Naive thymus-derived CD8-positive, alpha-beta T cell (primary cell): ENCODE data around the gene IRF7. TPM values are rescaled to one million over a fixed set of nuclear protein-coding genes. Genes with fewer than 3 reads are reported as not detected.

Source experiments
- ATAC-seq, 2 donors: fragments of 150-1000 bp; cut with Tn5 transposase in 1 of 2; sonication (Bioruptor Pico), chemical (Tn5 transposase) in 1 of 2; 1 replicate in 1 of 2; 2 replicates in 1 of 2; pipeline ENCODE4 v1.10.0; 2021; ENCODE audit warnings: mild to moderate bottlenecking in 2 of 2, moderate library complexity in 2 of 2
- POLR2A ChIA-PET: fragments of 350-600 bp; sonication (Branson Sonifier 250); formaldehyde crosslinking; loops from one replicate; lab custom pipeline; 2021; ENCODE audit warnings: antibody characterized with exemption; lab: Charles Lee
- DNase-seq, 10 donors: peaks; one replicate each; pipeline versions ENCODE4 v3.0.0 to v3.0.0-alpha.2; 2020 to 2022
- H3K27ac Mint-ChIP-seq, 10 donors: one replicate each; pipeline ENCODE4 v1.8.0; 2020 to 2022; ENCODE audit warnings: mild to moderate bottlenecking in 10 of 10, mixed read lengths in 10 of 10, moderate library complexity in 4 of 10, inconsistent platforms in 1 of 10
- H3K27me3 Mint-ChIP-seq, 5 donors: one replicate each; pipeline ENCODE4 v1.8.0; 2021 to 2022; ENCODE audit warnings: mixed read lengths in 5 of 5
- H3K36me3 Mint-ChIP-seq, 3 donors: one replicate each; pipeline ENCODE4 v1.8.0; 2020 to 2022; ENCODE audit warnings: mixed read lengths in 3 of 3, mild to moderate bottlenecking in 2 of 3, inconsistent platforms in 1 of 3
- H3K4me1 Mint-ChIP-seq, 4 donors: one replicate each; pipeline ENCODE4 v1.8.0; 2021 to 2022; ENCODE audit warnings: mixed read lengths in 4 of 4
- H3K4me3 Mint-ChIP-seq, 10 donors: one replicate each; pipeline ENCODE4 v1.8.0; 2020 to 2022; ENCODE audit warnings: mild to moderate bottlenecking in 10 of 10, mixed read lengths in 10 of 10, moderate library complexity in 6 of 10, inconsistent platforms in 1 of 10
- H3K9me3 Mint-ChIP-seq, 9 donors: one replicate each; pipeline ENCODE4 v1.8.0; 2020 to 2022; ENCODE audit warnings: mixed read lengths in 9 of 9, mild to moderate bottlenecking in 3 of 9, inconsistent platforms in 1 of 9, moderate library complexity in 1 of 9
- polyA plus RNA-seq, 3 donors: library from polyadenylated mRNA; unstranded; fragments of 300-500 nt; fragmentation: Illumina TruSeq; gene quantifications; one replicate each; pipeline ENCODE4 v1.2.3, GENCODE V29; 2021
- total RNA-seq, 8 experiments: library from RNA in 2 of 8; stranded (reverse) in 2 of 8; gene quantifications; one replicate each; pipeline ENCODE4 v1.2.3 and lab custom pipeline; 2021 to 2026

Gene IRF7
- total and polyA plus RNA-seq, 5 experiments from 2014 or later = 19.8 to 55.2 (median 38.6) TPM

DNA sequence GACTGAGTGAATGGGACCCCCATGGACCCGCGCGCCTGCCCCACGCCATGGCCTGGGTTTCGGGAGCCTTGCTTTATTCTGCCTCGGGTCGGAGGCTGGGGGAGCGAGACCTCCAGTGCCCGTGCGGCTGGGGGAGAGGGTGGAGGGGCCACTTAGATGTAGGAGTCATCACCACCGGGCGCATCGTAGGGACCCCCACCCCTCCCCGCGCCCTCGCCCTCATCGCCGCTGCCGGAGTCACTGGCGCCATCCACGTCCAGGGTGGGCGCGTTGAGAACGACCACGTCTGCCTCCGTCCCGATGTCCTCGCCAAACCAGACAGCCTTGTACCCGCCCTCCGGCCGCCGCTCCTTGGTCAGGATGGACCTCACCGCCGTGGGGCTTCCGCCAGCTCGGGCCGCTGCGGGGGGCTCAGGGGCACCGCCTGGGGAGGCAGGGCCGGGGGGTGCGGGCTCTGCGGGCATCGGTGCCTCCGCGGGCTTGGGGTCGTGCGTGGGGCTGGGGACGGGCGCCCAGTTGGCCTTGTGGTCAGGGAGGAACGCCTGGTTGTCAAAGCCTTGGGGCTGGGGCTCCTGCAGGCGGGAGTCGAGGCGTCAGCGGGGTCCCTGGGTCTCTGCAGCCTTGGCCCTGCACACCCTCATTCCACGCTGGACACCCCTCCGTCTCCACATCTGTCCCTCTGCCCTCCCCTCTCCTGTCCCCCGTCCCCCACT lies 1.6 kb upstream of the IRF7 start:
- Mint-ChIP-seq H3K27ac (no peak overlapping the region), H3K36me3 (peaks cover 0 to 1% (median 0%) of the 10 kb centered on the region in 3 donors), H3K27me3 (no peaks in the 10 kb centered on the region), H3K4me3 (no peak overlapping the region), H3K9me3 (no peaks in the 10 kb centered on the region), H3K4me1 (peaks cover 5 to 20% (median 15%) of the 10 kb centered on the region in 4 donors)
- DNase-seq = no peak
- ATAC-seq = no peak
- POLR2A ChIA-PET = no interaction called here

DNA sequence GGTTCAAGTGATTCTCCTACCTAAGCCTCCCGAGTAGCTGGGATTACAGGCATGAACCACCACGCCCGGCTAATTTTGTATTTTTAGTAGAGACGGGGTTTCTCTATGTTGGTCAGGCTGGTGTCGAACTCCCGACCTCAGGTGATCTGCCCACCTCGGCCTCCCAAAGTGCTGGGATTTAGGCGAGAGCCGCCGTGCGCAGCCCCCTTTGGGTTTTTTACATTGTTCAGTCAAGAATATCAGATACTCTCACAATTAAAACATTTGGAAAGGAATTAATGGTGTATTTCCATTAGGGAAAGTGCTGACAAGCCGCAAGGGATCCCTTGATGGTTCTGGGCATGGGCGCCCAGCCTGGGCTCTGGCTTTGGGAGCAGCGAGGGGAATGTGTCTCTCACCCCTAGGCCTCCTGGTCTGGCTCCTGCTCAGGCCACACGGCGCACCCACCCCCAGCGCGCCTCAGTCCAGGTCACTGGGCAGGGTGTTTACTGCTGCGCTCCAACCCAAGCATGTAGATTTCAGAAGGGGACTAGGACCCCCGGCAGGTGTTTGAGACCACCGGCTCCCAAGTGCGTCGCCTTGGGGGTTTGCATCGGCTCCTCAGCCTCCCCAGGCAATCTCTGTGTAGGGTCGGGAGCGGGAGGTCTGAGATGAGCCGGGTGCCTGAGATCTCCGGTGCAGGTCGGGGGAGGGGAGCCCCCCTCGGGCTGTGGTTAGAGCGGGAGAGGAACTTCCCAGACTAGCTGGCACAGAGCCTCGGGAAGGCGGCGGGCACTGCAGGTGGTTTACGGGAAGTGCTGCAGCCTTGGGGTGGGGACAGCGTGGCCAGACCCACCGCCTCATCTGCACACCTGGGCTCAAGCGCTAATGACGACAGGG lies 809 bp upstream of the IRF7 start:
- no peak for DNase-seq
- H3K27me3 Mint-ChIP-seq = no peaks in the 10 kb centered on the region
- peaks cover 0 to 8% (median 3%) of the 10 kb centered on the region in 3 donors for H3K36me3 Mint-ChIP-seq
- POLR2A ChIA-PET = interaction anchor here (0.6 to 4.6 kb wide), 10 partner anchors 28 to 89 kb away, joined by 3 to 42 read pairs (median 4); partner anchors contain the start of genes DEAF1, PHRF1 and TMEM80
- H3K4me1 Mint-ChIP-seq = peaks cover 7 to 23% (median 19%) of the 10 kb centered on the region in 4 donors
- H3K27ac Mint-ChIP-seq = peak overlapping the region; percentile 72 to 96 (median 93)
- no peaks in the 10 kb centered on the region for H3K9me3 Mint-ChIP-seq
- ATAC-seq = no peak
- peak overlapping the region; percentile 86 to 96 (median 91) for H3K4me3 Mint-ChIP-seq

DNA sequence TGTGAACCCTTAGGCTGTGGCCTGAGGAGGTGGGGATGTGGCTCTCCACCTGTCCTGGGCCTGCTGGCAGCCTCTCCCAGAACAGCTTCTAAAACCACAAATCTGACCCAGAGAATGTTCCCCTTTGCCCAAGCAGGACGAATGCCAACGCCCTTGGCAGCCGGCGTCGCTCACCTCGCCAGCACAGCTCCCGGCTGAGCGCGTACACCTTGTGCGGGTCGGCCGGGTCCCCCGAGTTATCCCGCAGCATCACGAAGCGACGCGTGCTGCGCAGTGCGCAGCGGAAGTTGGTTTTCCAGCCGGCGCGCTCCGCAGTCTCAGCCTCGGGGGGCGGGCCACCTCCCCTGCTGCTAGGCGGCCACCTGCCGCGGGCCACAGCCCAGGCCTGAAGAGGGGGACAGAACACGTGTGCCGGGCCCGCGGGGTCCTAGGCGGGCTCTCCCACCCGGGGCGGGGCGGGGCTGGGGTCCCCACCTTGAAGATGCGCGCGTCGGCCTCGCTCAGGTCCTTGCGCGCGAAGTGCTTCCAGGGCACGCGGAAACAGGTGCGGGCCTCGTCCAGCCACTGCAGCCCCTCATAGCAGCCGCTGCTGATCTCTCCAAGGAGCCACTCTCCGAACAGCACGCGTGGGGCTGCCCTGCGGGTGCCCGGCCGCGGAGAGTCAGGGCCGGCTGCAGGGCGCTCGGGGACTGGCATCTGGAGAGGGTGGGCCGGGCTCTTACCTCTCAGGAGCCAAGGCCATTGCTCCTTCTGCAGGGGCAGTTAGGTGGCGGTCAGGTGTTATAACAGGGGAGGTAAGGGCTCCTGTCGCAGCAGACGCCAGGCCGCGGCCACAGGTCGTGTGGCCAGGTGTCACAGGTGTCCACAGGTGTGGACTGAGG lies 887 bp downstream of the IRF7 start:
- no peak for DNase-seq
- no peaks in the 10 kb centered on the region for H3K27me3 Mint-ChIP-seq
- H3K4me3 Mint-ChIP-seq = peak overlapping the region; percentile 86 to 96 (median 91)
- peaks cover 0 to 17% (median 7%) of the 10 kb centered on the region in 3 donors for H3K36me3 Mint-ChIP-seq
- ATAC-seq = peak in 1 of 2 donors; percentile 1
- peak overlapping the region; percentile 85 to 96 (median 94) for H3K27ac Mint-ChIP-seq
- H3K9me3 Mint-ChIP-seq = no peaks in the 10 kb centered on the region
- H3K4me1 Mint-ChIP-seq = peaks cover 7 to 23% (median 19%) of the 10 kb centered on the region in 4 donors
- POLR2A ChIA-PET = interaction anchor here (0.5 to 4.6 kb wide), 19 partner anchors 23 to 205 kb away, joined by 3 to 42 read pairs (median 4); partner anchors contain the start of genes DEAF1, PHRF1 and TMEM80

DNA sequence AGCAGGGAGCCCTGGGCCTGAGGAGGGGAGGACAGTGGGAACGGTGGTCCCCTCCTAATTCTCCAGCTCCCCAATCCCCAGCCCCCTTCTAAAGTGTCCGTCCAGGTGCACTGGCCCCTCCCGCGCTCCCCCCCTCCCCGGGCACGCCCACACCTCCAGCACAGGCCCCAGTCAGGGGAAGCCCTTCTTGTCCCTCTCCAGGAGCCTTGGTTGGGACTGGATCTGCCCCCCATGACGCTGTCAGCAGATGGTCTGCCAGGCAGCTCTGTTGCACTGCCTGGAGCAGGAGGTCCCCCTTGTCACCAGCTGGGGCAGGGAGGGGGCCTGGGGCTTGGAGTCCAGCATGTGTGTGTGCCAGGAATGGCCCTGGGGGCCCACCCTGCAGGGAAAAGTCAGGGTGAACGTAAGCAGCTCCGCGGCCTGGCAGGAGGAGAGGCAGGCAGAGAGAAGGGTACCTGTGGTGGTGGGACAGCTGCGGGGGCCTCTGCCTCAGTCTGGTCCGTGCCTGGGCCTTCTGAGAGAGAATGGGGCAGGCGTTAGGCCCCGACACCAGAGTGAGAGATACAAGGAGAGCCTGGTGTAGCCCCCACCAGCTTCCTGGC lies 1.6 kb downstream of the IRF7 start:
- POLR2A ChIA-PET = interaction anchor here (0.6 to 4.6 kb wide), 12 partner anchors 10 to 112 kb away, joined by 3 to 42 read pairs (median 5); partner anchors contain the start of genes DEAF1, LMNTD2, PHRF1 and RASSF7

DNA sequence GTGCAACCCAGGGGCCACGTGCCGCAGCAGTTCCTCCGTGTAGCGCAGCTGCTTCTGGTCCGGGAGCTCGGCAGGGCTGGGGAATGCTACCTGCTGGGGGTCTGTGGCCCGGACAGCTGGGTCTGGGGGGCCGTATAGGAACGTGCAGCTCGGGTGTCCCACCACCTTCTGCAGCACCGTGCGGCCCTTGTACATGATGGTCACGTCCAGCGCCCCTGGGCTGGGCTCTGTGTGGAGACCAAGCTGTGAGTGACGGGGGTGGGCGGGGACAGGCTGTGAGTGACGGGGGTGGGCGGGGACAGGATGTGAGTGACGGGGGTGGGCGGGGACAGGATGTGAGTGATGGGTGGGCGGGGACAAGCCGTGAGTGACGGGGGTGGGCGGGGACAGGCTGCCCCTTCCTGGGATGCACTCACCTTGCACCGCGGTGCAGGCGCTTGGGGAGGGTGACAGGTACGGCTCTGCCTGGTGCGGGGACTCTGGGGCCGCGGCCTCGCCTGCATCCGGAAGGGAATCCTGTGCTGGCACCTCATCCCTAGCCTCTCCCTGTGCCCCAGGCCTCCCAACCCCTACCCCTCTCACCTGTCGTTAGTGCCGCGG lies 2.3 kb downstream of the IRF7 start:
- no peaks in the 10 kb centered on the region for H3K9me3 Mint-ChIP-seq
- peaks cover 0 to 23% (median 7%) of the 10 kb centered on the region in 3 donors for H3K36me3 Mint-ChIP-seq
- DNase-seq (peak; percentile 68 to 94 (median 77)), ATAC-seq (peak; percentile 36 to 47)
- no peaks in the 10 kb centered on the region for H3K27me3 Mint-ChIP-seq
- POLR2A ChIA-PET = interaction anchor here (0.6 to 4.6 kb wide), 14 partner anchors 9 to 113 kb away, joined by 3 to 42 read pairs (median 5); partner anchors contain the start of genes DEAF1, LMNTD2, PHRF1 and RASSF7
- H3K4me1 Mint-ChIP-seq = peaks cover 7 to 23% (median 19%) of the 10 kb centered on the region in 4 donors
- peak overlapping the region in 8 of 10 donors; percentile 43 to 93 (median 88) for H3K27ac Mint-ChIP-seq
- peak overlapping the region in 5 of 10 donors; percentile 26 to 86 (median 43) for H3K4me3 Mint-ChIP-seq

More for the DNA sequence above, 1.6 kb downstream of the IRF7 start:
- Mint-ChIP-seq H3K27me3 (no peaks in the 10 kb centered on the region), H3K36me3 (peaks cover 0 to 21% (median 7%) of the 10 kb centered on the region in 3 donors), H3K4me1 (peaks cover 7 to 23% (median 19%) of the 10 kb centered on the region in 4 donors), H3K27ac (peak overlapping the region; percentile 15 to 92 (median 87)), H3K9me3 (no peaks in the 10 kb centered on the region), H3K4me3 (peak overlapping the region; percentile 64 to 87 (median 75))
- ATAC-seq (no peak), DNase-seq (no peak)

DNA sequence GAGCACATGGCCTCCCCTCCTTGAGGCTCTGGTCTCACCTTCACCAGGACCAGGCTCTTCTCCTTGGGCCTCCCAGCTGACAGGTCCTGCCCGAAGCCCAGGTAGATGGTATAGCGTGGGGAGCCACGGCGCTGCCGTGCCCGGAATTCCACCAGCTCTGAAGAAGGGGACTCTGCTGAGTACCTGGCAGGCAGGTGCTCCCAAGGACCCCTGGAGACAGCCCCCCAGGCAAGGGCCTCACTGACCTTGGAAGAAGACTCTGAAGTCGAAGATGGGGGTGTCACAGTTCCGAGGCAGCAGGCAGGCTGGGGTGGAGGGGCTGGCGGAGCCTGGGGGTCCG lies 2.8 kb downstream of the IRF7 start:
- peak overlapping the region in 8 of 10 donors; percentile 7 to 93 (median 86) for H3K27ac Mint-ChIP-seq
- H3K36me3 Mint-ChIP-seq = peaks cover 0 to 28% (median 7%) of the 10 kb centered on the region in 3 donors
- H3K9me3 Mint-ChIP-seq = no peaks in the 10 kb centered on the region
- peaks cover 7 to 23% (median 19%) of the 10 kb centered on the region in 4 donors for H3K4me1 Mint-ChIP-seq
- ATAC-seq (no peak), DNase-seq (no peak)
- peak overlapping the region in 1 of 10 donors; percentile 41 for H3K4me3 Mint-ChIP-seq
- POLR2A ChIA-PET = interaction anchor here (0.6 to 4.6 kb wide), 8 partner anchors 9 to 82 kb away, joined by 3 to 42 read pairs (median 7); partner anchors contain the start of genes DEAF1, LMNTD2, PHRF1 and RASSF7
- no peaks in the 10 kb centered on the region for H3K27me3 Mint-ChIP-seq

DNA sequence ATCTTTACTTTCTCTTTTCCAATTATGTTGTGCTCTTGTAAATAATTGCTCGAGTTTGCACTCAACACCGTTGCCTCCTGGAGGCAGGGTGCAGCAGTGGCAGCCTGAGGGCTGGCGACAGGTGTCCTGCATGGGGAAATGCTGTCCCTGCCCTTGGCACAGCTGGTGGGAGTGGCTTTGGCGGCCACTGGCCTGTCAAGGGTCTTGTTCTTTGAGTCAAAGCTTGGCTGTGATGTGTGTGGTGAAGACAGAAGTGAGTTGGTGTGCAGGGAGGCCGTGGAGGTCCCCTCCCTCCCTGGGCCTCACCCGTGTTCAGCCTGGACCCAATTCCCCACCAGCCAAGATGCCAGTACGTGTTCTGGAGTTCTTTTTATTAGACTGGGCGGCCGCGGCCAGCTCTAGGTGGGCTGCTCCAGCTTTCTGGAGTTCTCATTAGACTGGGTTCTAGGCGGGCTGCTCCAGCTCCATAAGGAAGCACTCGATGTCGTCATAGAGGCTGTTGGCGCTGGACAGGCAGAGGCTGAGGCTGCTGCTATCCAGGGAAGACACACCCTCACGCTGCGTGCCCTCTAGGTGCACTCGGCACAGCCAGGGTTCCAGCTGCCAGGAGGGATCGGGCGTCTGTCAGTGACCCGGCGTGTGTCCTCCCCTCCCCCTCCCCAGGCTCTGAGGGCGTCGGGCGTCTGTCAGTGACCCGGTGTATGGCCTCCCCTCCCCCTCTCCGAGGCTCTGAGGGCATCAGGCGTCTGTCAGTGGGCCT lies 3.4 kb downstream of the IRF7 start:
- H3K27me3 Mint-ChIP-seq = no peaks in the 10 kb centered on the region
- DNase-seq (no peak), ATAC-seq (no peak)
- H3K4me3 Mint-ChIP-seq = peak overlapping the region in 4 of 10 donors; percentile 41 to 63 (median 56)
- POLR2A ChIA-PET = interaction anchor here (0.6 to 4.6 kb wide), 9 partner anchors 8 to 83 kb away, joined by 3 to 42 read pairs (median 7); partner anchors contain the start of genes DEAF1, LMNTD2, PHRF1 and RASSF7
- H3K4me1 Mint-ChIP-seq = peaks cover 7 to 23% (median 19%) of the 10 kb centered on the region in 4 donors
- H3K9me3 Mint-ChIP-seq = no peaks in the 10 kb centered on the region
- peak overlapping the region; percentile 7 to 93 (median 88) for H3K27ac Mint-ChIP-seq
- peaks cover 0 to 32% (median 9%) of the 10 kb centered on the region in 3 donors for H3K36me3 Mint-ChIP-seq

DNA sequence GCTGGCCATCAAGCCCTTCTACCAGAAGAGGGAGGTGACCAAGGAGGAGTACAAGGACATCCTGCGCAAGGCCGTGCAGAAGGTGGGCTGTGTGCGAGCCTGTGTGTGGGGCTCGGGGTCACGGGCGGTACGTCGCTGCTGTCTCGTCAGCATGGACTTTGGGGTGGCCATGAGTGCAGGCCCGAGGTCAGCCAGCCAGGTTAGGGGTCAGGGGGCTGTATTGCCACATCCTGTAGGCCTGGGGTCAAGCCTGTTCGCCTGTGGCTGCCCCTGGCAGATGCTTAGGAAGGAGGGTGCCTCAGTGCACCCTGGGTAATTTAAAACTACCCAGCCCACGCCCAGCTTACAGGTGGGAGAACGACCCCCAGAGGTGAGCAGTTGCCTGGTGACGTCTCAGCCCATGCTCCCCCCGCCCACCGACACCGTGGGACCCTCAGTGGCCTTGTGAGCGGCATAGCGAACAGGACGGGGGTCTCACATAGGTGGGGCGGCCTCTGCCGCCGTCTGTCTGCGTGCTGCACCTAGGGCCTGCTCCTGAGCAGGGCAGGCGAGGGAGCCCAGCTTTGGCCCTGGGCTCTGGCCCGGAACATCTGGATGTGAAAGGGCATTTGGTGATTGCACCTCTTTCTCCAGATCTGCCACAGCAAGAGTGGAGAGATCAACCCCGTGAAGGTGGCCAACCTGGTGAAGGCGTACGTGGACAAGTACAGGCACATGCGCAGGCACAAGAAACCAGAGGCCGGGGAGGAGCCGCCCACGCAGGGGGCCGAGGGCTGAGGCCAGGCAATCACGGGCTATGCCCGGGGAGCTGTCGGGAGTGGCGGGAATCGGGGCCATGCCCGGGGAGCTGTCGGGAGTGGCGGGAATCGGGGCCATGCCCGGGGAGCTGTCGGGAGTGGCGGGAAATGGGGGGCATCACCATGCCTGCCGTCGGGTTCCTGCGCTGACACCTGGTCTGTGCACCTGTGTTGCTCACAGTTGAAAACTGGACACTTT lies 4.5 kb downstream of the IRF7 start:
- Mint-ChIP-seq H3K4me3 (peak overlapping the region in 5 of 10 donors; percentile 19 to 40 (median 32)), H3K36me3 (peaks cover 0 to 41% (median 9%) of the 10 kb centered on the region in 3 donors), H3K27ac (peak overlapping the region in 8 of 10 donors; percentile 31 to 93 (median 84)), H3K27me3 (no peaks in the 10 kb centered on the region), H3K9me3 (no peaks in the 10 kb centered on the region), H3K4me1 (peaks cover 7 to 18% (median 15%) of the 10 kb centered on the region in 4 donors)
- ATAC-seq = no peak
- POLR2A ChIA-PET = interaction anchor here (1.5 to 3.3 kb wide), 4 partner anchors 43 to 84 kb away, joined by 7 to 19 read pairs (median 9); partner anchors contain the start of genes DEAF1, LMNTD2, RASSF7 and TMEM80
- no peak for DNase-seq

DNA sequence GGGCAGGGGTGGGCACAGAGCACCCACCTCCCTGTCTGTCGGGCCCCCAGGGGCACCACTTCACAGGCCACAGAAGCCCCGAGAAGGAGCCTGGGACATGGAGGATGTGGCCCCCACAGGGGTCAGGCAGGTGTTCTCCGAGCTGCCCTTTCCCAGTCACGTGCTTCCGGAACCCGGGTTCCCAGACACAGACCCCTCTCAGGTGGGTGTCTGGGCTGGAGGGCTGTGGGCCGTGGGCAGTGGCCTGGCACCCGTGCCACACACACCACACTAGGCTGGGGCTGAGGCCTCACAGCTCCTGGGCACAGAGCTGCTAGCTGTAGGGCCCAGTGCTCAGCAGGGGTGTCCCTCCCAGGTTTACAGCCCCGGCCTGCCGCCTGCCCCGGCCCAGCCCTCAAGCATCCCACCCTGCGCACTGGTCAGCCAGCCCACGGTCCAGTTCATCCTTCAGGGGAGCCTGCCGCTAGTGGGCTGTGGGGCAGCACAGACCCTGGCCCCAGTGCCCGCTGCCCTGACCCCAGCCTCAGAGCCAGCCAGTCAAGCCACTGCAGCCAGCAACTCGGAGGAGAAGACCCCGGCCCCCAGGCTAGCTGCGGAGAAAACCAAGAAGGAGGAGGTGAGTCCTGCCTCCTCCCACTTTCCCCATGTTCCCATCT lies 5.5 kb downstream of the IRF7 start:
- no peaks in the 10 kb centered on the region for H3K9me3 Mint-ChIP-seq
- H3K4me3 Mint-ChIP-seq = peak overlapping the region in 2 of 10 donors; percentile 19 to 38
- ATAC-seq = no peak
- H3K27ac Mint-ChIP-seq = peak overlapping the region in 3 of 10 donors; percentile 20 to 86 (median 80)
- peaks cover 0 to 45% (median 9%) of the 10 kb centered on the region in 3 donors for H3K36me3 Mint-ChIP-seq
- no peak for DNase-seq
- H3K4me1 Mint-ChIP-seq = peaks cover 6 to 13% (median 12%) of the 10 kb centered on the region in 4 donors
- no peaks in the 10 kb centered on the region for H3K27me3 Mint-ChIP-seq
- POLR2A ChIA-PET = interaction anchor here (2.7 kb wide), 1 partner anchor 42 kb away, joined by 8 read pairs; no protein-coding TSS in a partner anchor
